HL-60/S4 treated with retinoic acid at 250 ng/mL for 4 days and 3 days (cell line): ENCODE data around the gene ARSG.

Experiments used
- in situ Hi-C: fragments of 300-500 bp; cut with MboI; formaldehyde crosslinking; loops from 2 replicates; pipeline ENCODE4 v1.7.0; 2022; ENCODE audit warnings: low sequenced_read_pairs

ARSG gene

DNA sequence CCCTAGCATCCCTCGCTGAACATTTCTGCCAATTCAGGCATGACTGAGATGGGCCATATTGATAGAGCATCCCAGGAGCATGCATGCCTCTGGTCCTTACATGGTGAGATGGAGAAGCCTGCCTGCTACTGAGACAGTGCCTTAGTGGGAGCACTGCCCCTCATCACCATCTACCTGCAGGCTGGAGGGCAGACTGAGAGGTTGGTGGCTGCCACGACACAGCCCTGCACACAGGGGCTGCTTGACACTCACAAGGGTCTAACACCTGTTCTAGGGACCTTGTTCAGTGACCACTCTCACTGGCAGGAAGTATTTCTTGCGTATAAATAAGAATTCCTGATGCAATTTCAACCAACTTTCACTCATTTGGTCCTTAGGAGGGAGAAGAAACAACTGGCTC is 132.0 kb downstream of the ARSG start:
- in situ Hi-C loops: no loop called here

DNA sequence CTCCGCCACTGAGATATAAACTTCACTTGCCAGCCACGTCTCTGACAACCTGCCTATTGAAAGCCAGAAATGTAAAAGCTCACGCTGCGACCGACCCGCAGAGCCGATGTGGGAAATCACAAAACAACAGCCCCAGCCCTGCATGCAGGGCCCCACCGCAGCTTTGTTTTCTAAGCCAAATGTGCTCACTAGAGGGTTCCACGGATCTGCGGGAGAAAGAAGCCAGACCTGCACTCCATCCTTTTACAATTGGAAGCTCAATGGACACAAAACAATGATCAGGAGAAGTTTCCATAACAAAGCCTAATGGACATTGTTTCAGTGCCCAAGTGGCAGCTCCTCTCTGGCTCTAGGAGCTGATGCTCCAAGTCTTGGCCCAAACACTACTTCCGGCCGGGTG is 132.9 kb downstream of the ARSG start:
- in situ Hi-C loops: no loop called here

DNA sequence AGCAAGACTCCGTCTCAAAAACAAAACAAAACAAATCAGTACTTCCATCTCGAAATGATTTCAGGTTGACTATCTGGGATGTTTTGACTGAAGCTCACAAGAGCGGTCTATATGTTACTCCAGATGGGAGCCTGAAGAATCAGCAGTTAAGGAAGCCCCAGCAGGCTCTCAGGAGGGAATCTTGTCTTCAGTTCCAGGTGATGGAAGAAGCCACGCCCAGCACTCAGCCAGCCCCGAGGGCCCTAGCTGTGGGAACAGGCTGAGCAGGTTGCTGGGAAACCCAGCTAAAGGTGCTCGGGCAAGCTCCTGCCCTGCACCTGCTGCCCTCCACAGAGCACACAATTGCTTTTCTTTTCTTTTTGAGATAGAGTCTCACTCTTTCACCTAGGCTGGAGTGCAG is 133.6 kb downstream of the ARSG start:
- in situ Hi-C loops: no loop called here

DNA sequence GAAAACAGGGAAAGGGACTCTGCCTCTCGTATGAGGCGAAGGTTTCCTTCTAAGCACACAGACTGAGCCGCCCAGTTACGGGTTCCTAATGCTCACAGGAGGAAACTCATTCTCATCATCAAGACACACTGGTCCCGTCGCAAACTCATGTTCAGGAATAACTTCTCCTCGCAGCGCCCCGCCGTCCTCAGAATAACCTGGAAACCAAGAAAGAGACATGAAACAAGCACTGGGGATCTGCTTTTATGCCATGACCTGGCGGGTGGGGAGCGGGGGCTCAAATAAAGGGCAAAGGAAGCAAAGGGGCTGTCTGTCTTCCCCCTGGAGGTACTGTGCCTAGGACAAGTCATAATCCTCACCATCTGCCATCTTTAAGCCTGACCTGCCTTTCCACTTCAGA is 134.7 kb downstream of the ARSG start:
- in situ Hi-C loops: no loop called here

DNA sequence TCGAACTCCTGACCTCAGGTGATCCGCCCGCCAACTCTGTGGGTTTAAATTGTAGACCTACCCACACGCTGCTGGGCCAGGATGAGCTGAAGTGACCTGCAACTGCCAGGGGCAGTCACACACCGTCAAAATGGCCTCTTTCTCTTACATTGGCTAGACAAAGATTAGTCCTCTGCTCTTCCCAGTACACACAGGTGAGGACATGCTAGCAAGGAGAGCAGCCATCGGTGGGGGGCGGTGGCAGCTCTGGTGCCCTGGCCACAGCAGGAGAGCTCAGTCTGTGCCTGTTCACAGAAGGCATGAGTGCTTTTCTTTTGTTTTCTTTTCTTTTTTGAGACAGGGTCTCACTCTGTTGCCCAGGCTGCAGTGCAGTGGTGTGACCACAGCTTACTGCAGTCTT is 136.3 kb downstream of the ARSG start:
- in situ Hi-C loops: no loop called here

DNA sequence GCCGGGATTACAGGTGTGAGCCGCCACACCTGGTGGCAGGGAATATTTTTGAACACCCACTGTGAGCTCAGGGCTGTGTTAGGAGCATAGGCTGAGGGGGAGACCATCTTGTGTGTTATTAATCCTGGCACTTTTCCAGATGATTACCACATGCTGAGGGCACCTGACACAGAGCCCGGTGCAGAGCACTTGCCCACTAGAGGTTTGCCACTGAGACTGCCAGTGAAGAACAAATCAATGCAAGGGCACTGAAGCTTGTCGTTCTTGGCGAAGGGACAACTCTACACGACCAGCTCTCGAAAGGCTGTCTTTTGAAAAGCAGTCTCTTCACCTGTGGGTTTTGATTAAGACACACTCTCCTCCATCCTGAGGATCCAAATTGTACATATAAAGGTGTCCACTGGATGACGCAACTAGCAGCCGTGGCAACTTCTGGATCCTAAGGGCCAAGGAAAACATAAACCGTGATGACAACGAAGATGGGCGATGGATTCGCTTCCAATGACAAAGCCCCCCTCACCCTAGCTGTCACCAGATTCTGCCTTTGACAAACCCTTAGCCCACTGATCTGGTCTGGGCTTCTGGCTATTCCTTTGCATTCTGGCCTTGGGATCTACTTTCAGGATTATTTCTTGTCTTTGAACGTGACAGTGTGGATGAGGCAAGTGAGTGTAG is 137.3 kb downstream of the ARSG start:
- in situ Hi-C loops: no loop called here

DNA sequence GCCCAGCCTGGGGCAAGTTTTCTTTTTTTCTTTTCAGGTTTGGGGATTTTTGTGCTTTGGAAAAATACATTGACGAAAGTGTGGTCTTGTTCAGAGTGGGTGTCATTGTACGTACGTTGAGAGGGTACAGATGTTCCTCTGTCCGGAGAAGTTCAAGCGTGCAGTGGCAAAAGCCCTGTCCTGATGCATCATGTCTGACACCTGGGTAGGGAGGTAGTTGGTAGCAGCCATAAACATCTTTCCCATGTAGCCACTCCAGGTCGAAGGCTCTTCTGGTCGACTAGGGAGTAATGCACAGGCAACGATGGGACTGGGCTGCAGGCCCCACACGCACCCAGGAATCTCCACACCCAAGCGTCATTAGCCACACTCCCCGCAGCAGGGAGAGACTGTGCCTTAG is 138.6 kb downstream of the ARSG start:
- in situ Hi-C loops: no loop called here

DNA sequence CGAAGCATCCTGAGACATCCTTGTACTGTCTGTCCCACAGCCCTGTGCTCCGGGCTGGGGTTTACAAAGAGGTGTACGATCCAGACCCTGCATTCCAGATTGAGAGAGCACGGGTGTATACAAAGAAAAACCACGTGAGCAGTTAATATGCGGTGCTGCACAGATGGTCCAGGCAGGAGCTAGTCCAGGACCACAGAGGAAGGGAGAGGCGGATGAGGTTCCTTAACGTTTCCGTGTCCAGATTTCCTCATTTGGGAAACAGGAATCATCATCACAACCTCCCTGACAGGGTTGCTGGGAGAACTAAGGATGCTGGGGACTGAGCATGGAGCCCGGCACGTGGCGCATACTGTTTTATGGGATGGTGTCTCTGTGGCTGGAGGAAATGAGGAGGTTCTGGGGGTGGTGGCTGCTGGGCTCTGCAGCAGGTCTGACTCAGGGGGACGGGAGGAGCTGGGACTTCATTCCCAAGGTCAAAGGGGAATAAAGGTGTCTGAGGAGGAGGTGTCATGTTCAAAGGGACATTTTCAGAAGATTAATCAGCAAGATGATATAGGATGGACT is 139.8 kb downstream of the ARSG start:
- in situ Hi-C loops: no loop called here

DNA sequence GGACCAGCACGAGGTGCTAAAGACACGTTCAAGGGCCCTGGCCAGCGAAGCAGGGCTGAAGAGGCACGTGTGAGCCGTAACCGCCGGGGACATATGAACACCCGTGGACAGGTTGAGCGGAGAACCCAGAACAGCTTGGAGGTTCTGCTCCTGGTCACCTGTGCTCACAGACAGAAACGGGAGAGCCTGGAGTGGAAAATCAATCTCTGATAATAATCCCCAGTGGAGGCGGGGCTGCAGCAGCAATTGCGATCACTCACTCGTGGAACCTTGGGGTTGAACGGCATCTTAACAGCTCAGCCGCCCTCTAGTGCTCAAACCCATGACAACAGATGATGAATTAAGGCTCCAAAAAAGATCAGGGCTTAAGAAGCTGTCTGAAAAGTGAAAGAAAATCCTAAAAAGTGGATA is 140.4 kb downstream of the ARSG start:
- in situ Hi-C loops: no loop called here

DNA sequence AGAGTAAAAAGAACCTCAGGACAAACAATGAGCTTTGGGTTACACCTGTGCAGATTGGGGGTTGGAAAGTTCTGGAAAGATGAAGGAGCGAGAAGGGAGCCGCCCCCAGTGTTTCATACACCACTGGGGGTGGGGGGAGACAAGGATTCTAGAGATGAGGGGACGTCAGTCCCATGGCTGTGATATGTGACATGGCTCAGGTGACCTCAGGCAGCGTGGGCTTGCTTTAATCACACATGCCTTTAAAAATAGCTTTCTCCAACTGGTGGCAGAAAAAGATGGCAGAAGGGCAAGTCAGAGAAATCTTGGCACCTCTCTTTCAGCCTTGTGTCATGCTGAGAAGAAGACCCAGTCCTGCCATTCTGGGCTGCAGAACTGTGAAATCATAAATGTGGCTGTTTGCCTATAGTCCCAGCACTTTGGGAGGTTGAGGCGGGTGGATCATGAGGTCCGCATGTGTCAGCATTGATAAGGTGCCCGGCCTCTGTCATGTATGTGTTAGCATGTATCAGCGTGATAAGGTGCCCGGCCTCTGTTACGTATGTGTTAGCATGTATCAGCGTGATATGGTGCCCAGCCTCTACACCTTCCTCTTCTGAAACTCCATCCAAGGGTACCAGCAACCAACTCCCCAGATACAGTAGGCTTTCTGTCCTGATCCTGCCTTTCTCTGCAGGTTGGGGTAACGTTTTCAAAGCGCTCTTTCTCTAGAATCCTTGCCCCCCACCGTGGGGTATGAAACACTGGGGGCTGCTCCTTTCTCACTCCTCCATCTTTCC is 141.0 kb downstream of the ARSG start:
- in situ Hi-C loops: no loop called here

DNA sequence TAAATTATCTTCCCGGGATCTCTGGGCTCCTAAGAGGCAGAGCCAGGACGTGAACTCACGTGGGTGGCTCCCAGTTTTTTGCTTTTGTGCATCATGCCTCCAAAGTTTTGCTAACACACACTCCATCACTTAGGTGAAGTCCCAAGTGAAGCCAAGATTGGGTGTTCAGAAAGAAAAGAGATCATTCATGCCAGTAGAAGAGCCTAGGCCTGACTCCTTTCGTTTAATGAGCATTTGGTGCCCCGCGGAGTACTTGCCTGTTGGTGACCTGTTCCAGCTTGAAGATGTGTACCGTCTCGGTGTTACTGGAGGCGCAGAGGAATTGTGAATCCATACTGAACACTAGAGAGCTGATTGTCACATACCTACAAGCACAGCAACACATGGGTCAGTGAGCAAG is 141.9 kb downstream of the ARSG start:
- in situ Hi-C loops: no loop called here

DNA sequence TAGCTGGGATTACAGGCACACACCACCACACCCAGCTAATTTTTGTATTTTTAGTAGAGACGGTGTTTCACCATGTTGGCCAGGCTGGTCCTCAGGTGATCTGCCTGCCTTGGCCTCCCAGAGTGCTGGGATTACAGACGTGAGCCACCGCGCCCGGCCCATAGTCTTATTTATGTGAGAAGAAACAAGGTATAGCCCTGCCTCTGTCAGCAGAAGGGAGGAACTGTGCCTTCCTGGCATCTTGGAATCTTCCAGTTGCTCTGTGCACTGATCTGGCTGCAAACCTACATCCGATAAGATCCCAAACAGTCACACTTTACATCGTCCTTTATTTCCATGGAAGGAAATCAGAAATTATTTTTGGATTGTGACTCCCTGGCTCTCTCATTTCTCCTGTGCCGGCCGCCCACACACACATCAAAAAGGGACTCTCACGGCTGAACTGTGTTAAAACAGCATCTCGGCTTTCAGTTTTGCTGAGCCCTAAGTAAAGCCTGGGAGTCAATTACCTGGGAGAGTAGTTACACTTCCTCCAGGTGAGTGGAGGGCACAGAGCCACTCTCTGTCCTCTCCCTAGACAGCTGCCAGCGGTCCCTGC is 142.7 kb downstream of the ARSG start:
- in situ Hi-C loops: no loop called here

DNA sequence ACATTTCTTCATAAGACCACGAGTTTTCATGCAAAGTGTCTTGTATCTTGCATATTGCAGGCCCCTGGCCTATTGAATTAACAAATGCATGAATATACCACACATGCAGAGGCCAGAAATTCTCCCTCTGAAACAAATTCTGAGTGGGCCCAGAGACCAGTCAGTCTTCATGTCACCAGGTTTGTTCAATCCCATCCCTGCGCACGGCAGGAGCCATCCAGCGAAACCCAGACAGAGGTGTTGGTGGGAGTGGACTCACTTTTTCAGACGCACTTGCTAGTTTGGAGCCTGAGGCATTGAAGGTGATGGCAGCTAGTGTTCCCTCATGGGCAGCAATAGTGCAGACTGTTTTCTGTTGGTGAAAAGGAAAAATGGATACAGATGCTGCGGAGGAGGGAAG is 144.1 kb downstream of the ARSG start:
- in situ Hi-C loops: no loop called here

DNA sequence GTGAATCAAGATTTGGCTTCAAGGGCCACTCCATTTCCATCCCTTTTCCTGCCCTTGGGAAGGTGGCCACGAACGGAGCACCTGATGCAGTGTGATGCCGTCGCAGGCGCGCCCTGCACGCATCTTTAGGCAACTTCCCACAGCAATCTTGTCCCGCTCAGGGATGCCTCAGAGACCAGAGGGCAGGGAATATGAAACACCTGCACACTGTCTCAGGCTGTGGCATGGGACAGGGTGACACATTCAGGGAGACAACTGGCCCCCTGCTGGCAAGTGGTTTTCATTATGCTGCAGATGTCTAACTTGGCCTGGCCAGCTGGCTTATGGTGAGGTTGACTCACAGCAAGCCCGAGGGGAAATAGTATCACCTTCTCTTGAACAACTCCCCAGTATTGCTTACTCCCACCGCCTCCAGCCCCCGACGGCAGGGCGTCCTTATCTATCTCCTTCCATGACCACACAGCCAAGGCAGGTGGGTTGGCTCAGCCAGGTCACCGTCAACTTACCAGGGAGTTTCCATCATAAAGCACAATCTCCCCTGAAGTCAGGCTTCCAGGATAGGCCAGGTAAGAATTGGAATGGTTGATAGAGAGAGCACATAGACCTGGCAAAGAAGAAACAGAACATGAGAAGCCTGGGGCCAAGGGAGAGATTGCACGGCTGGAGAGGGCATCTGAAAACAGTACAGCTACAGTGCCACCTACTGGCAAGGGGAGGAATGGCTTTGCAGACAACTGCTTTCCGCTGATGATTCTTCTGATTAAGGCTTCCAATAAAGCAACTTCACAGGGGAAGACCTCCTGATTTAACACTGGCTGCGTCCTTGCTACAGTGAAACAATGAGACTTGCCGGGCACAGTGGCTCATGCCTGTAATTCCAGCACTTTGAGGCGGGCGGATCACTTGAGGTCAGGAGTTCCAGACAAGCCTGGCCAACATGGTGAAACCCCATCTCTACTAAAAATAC is 144.9 kb downstream of the ARSG start:
- in situ Hi-C loops: no loop called here

DNA sequence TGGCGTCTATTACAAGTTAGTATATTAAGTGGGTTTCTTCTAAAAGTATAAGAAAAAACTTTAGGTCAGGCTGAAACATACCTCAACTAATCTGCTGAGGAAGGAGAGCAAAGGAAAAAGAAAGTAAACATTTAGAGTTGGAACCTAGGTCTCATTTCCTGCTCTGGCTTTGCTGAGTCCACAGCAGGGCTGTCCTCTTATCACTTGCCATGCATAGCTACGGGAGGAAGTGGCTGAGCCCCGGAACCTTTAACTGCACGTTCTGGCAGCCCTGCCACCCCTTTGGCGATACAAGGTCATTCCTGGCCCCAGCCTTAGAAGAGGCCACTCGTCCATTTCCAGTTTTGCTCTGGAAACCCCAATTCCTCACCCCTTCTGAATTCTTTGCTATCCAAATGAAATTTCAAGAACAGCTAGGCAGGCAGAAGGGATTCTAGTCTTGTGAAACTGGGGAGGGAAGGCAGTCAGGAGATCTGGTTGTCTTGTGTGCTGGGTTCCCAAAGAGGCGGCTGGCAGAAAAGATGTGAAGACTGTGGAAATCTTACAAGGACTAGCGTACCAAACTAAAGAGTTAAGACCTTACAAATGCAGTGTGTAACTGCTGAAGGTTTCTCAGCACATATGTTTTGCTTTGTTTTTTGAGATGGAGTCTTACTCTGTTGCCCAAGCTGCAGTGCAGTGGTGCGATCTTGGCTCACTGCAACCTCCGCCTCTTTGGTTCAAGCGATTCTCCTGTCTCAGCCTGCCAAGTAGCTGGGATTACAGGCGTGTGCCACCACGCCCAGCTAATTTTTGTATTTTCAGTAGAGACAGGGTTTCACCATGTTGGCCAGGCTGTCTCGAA is 146.9 kb downstream of the ARSG start:
- in situ Hi-C loops: no loop called here

DNA sequence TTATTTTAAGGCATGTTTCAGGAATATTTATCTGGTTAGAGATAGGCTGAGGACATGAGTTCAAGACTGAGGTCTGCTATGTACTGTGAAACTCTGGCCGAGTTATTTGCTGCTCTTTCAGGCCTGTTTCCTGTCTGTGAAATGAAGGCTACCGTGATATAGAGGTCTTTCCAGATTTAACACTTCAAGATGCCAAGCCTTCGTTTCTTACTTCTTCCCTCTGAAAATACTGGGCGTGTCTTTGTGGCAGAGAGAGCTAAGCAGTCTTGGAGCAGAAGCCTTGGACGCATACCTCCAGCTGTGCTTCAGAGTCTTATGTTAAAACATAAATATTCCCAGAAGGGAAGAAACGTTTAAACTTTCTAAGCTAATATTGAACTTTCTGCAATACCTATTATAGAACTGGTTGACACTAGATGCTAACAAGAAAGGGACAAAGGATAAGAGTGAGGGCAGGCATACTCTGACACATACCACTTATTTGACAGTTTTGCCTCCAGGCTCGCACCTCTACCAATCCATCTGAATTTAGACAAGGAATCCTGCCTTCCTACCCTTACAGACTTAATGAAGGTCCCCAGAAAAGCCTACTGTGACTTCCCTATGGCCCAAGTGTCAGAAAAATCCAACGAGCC is 148.5 kb downstream of the ARSG start:
- in situ Hi-C loops: no loop called here

DNA sequence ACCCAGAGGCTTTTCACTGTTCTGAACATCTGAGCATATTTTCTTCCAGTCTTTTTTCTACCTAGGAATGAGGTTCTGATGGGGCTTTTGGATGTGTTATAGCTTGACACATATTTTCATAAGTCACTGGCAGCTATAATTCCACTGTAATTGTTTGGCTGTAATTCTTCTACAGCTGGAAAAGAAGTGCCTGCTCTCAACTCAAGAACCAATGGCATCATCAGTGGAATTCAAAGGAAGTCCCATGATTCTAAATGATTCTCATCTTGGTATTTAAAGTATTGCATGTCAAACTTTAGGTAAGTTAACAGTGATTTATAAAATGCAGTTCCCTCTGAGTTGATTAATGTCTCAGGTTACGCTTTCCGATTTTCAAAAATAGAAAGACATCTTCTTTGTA is 149.2 kb downstream of the ARSG start:
- in situ Hi-C loops: no loop called here

DNA sequence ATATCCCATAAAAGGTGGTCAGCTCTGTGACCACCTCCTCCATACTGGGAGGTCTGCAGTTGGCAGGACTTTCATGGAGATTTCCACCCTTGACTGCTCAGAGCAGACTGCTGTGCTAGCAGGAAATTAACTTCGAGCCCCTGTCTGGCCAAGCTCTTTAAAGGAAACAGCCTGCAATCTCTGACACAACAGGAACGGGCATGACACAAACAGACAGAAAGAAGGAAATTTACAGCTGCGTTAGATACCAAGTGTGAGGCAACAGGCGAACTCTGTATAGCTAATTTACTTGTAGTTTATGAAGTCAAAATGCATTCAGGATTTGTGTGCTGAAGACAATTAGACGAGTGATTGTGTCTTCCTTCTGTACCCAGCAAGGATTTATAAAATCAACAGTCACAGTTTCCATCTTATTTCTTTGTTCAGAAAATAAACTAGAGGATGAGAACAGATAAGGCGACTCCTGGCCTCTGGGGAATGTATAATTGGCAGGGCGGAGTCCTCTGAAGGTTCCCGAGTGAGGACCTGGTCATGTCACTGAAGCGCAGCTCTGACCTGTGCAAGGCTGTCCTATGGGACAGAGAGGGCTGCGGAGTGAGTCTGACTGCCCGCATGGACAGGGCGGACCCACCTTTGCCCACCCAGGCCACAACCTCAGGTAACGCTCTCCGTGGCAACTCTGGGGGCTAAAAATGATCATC is 149.9 kb downstream of the ARSG start:
- in situ Hi-C loops: no loop called here

DNA sequence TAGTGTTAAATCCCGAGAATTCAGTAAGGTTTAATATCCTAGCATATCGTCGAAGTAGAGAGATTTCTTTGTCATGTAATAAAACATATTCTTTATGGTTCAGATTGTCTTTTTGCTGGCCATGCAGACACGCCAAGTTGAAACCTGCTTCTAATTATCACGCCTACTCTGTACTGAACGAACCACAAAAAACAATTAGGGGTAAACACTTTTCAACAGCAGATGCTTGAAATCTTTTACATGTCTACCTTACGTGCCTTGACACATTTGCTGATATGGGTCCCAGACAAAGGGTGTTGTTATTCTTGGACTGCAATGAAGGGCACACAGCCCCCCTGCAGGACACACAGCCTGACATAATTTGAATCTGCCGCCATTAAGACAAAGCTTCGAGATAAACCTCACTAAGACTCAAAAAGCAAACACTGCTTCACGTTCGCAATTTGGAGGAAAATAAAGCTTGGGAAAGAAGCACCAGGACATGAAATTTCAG is 152.7 kb downstream of the ARSG start:
- in situ Hi-C loops: no loop called here
